ENCODE results near the gene PRR11. TPM values are rescaled to one million over a fixed set of nuclear protein-coding genes. Genes with fewer than 3 reads are reported as not detected.
"Not testable (repeated sequence)": the region's sequence is repeated elsewhere in the genome, so short reads cannot be mapped to it uniquely, and the experiment has no call there.

Gene PRR11
- total and polyA plus RNA-seq, 5 donors: 0.38 to 2.3 (median 1.7) TPM

DNA sequence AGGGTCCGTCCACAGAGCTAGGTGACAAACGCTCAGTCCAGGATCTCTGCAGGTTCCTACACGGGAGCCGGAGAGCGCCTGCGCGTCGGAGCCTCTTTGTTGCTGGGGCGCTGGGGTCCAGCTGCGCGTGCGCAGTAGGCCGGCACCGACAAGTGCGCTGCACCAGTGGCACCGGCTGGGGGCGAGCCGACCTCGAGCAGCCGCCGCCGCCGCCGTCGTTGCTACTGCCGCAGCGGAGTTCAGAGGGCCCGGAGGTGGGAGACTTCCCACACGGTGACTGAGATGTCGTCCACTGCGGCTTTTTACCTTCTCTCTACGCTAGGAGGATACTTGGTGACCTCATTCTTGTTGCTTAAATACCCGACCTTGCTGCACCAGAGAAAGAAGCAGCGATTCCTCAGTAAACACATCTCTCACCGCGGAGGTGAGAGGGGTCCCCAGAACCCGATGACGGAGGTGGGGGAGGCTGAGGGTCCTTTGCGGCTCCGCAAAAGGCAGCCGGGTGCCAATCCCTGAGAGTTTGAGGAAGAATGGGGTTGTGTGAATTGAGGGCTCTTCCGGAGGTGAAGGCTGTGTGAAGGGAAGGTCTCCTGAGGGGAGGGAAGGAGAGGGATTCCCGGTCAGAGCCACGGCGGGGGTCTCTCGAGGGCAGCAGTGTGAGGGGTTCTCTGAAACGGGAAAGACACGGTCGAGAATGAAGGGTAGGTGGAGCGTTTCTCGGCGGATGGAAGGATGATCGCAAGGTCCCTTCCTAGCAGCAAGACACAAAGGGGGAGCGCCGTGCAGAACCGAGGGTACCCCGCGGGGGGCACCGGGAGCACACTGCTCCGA, 65.0 kb downstream of the PRR11 start, which contains the start of gene GDPD1:
Gene GDPD1 (plus strand): TSS at position 184 of the 831 bp plus-strand sequence. CDS start 99 bp downstream, at position 283.
- H3K4me3 ChIP-seq (ENCODE audit: low read length): peak within 1 kb of the TSS; percentile 63
- no peaks in the 10 kb centered on the region for H3K27me3 ChIP-seq (ENCODE audit: control insufficient read depth, insufficient read depth)
- H3K9me3 ChIP-seq (ENCODE audit: control insufficient read depth, low read length): no peaks in the 10 kb centered on the region
- DNase-seq: peak; percentile 97 to 99 (median 99)
- under 1% methylated on average over 60 of the region's 60 CpGs for WGBS
- no peaks in the 10 kb centered on the region for H3K4me1 ChIP-seq (ENCODE audit: control insufficient read depth, insufficient read depth, low read length)
- intact Hi-C loops (cut with DNase I): no loop called here
- H3K27ac ChIP-seq (ENCODE audit: low read length): peak within 1 kb of the TSS; percentile 1
- peak; percentile 98 to 99 for ATAC-seq

- intact Hi-C loops (cut with DNase I): no loop called here
- no peaks in the 10 kb centered on the region for H3K9me3 ChIP-seq (ENCODE audit: control insufficient read depth, low read length)
- peak overlapping the region; percentile 63 for H3K4me3 ChIP-seq (ENCODE audit: low read length)
- no peaks in the 10 kb centered on the region for H3K27me3 ChIP-seq (ENCODE audit: control insufficient read depth, insufficient read depth)
- 9% methylated on average over 17 of the region's 17 CpGs for WGBS
- DNase-seq (no peak), ATAC-seq (no peak)
- H3K4me1 ChIP-seq (ENCODE audit: control insufficient read depth, insufficient read depth, low read length): no peaks in the 10 kb centered on the region
- no peak overlapping the region for H3K27ac ChIP-seq (ENCODE audit: low read length)
Measured at GRCh38 chr17:59221159-59221847, 65.8 kb downstream of the PRR11 start.

- no peak overlapping the region for H3K27ac ChIP-seq (ENCODE audit: low read length)
- no peak overlapping the region for H3K4me3 ChIP-seq (ENCODE audit: low read length)
Measured at GRCh38 chr17:59223813-59224212, 68.3 kb downstream of the PRR11 start.

GRCh38 chr17:59228588-59228987, 73.0 kb downstream of the PRR11 start:
- DNase-seq; intact Hi-C loops (cut with DNase I); H3K27ac ChIP-seq (ENCODE audit: low read length); H3K9me3 ChIP-seq (ENCODE audit: control insufficient read depth, low read length); ATAC-seq; H3K27me3 ChIP-seq (ENCODE audit: control insufficient read depth, insufficient read depth); H3K4me1 ChIP-seq (ENCODE audit: control insufficient read depth, insufficient read depth, low read length); H3K4me3 ChIP-seq (ENCODE audit: low read length): not testable (repeated sequence)
- WGBS: 100% methylated on average over 1 of the region's 1 CpG

More at GRCh38 chr17:59223813-59224212, 68.3 kb downstream of the PRR11 start:
- intact Hi-C loops (cut with DNase I): no loop called here
- Histone ChIP-seq H3K4me1 (ENCODE audit: control insufficient read depth, insufficient read depth, low read length) (no peaks in the 10 kb centered on the region), H3K27me3 (ENCODE audit: control insufficient read depth, insufficient read depth) (no peaks in the 10 kb centered on the region), H3K9me3 (ENCODE audit: control insufficient read depth, low read length) (no peaks in the 10 kb centered on the region)
- 96% methylated on average over 7 of the region's 7 CpGs for WGBS
- DNase-seq: no peak
- ATAC-seq: no peak

DNA sequence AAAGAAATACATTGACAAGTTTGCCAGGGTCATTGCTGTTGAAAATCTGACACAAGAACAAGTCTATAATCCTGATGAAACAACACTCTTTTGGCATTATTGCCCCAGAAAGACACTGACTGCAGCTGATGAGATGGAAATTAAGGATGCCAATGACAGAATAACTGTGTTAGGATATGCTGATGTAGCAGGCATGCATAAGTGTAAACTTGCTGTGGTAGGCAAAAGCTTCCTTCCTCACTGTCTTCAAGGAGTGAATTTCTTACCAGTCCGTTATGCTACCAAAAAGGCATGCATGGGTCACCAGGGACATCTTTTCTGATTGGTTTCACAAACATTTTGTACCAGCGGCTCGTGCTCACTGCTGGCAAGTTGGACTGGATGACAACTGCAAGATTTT, 75.2 kb downstream of the PRR11 start:
- DNase-seq (no peak), ATAC-seq (no peak)
- Histone ChIP-seq H3K27ac (ENCODE audit: low read length) (no peak overlapping the region), H3K4me3 (ENCODE audit: low read length) (no peak overlapping the region), H3K4me1 (ENCODE audit: control insufficient read depth, insufficient read depth, low read length) (no peaks in the 10 kb centered on the region), H3K9me3 (ENCODE audit: control insufficient read depth, low read length) (no peaks in the 10 kb centered on the region), H3K27me3 (ENCODE audit: control insufficient read depth, insufficient read depth) (no peaks in the 10 kb centered on the region)
- intact Hi-C loops (cut with DNase I): no loop called here
- 76% methylated on average over 3 of the region's 3 CpGs for WGBS

- ATAC-seq: no peak
Measured at GRCh38 chr17:59234631-59235030, 79.1 kb downstream of the PRR11 start.

GRCh38 chr17:59238906-59239305, 83.4 kb downstream of the PRR11 start:
- H3K9me3 ChIP-seq (ENCODE audit: control insufficient read depth, low read length): no peaks in the 10 kb centered on the region
- WGBS: 90% methylated on average over 2 of the region's 2 CpGs
- no peaks in the 10 kb centered on the region for H3K4me1 ChIP-seq (ENCODE audit: control insufficient read depth, insufficient read depth, low read length)
- no peak overlapping the region for H3K4me3 ChIP-seq (ENCODE audit: low read length)
- no peaks in the 10 kb centered on the region for H3K27me3 ChIP-seq (ENCODE audit: control insufficient read depth, insufficient read depth)
- DNase-seq (no peak), ATAC-seq (no peak)
- intact Hi-C loops (cut with DNase I): no loop called here
- H3K27ac ChIP-seq (ENCODE audit: low read length): no peak overlapping the region

More at GRCh38 chr17:59234631-59235030, 79.1 kb downstream of the PRR11 start:
- no peak overlapping the region for H3K27ac ChIP-seq (ENCODE audit: low read length)
- no peak overlapping the region for H3K4me3 ChIP-seq (ENCODE audit: low read length)
- intact Hi-C loops (cut with DNase I): no loop called here
- no peaks in the 10 kb centered on the region for H3K27me3 ChIP-seq (ENCODE audit: control insufficient read depth, insufficient read depth)
- no peaks in the 10 kb centered on the region for H3K9me3 ChIP-seq (ENCODE audit: control insufficient read depth, low read length)
- DNase-seq: no peak
- no peaks in the 10 kb centered on the region for H3K4me1 ChIP-seq (ENCODE audit: control insufficient read depth, insufficient read depth, low read length)

- intact Hi-C loops (cut with DNase I): no loop called here
- 86% methylated on average over 6 of the region's 6 CpGs for WGBS
- no peak overlapping the region for H3K4me3 ChIP-seq (ENCODE audit: low read length)
- DNase-seq (no peak), ATAC-seq (no peak)
- no peaks in the 10 kb centered on the region for H3K9me3 ChIP-seq (ENCODE audit: control insufficient read depth, low read length)
- no peaks in the 10 kb centered on the region for H3K27me3 ChIP-seq (ENCODE audit: control insufficient read depth, insufficient read depth)
- no peaks in the 10 kb centered on the region for H3K4me1 ChIP-seq (ENCODE audit: control insufficient read depth, insufficient read depth, low read length)
- no peak overlapping the region for H3K27ac ChIP-seq (ENCODE audit: low read length)
Measured at GRCh38 chr17:59244081-59244480, 88.5 kb downstream of the PRR11 start.

Small RNA genes lying within 50 kb of the gene (microRNA-seq; reads per million reads assigned to microRNA genes)
- gene MIR301A: 86.6 to 263 reads per million in 2 donors
- 1,192 to 2,039 reads per million in 2 donors for gene MIR454

Other genes starting within 250 kb of the PRR11 start
- gene TRIM37, start 48.9 kb upstream of the PRR11 start, total RNA-seq: 10 to 100 TPM; 17.0 to 18.0 (median 17.9) TPM
- gene TRIM37, start 48.9 kb upstream of the PRR11 start, polyA plus RNA-seq: 6.5 TPM
- 10 to 100 TPM; 29.9 to 44.5 (median 31.9) TPM for gene SKA2, start 560 bp upstream of the PRR11 start, total RNA-seq
- 38.0 TPM for gene SKA2, start 560 bp upstream of the PRR11 start, polyA plus RNA-seq
- 10 to 100 TPM in 2 of 4 donors, 1 to 10 TPM in 2; 9.2 to 11.5 (median 10.1) TPM for gene SMG8, start 54.3 kb downstream of the PRR11 start, total RNA-seq
- 4.9 TPM for gene SMG8, start 54.3 kb downstream of the PRR11 start, polyA plus RNA-seq
- gene GDPD1, start 64.8 kb downstream of the PRR11 start, total RNA-seq: 1 to 10 TPM; 2.7 to 5.2 (median 3.2) TPM
- gene GDPD1, start 64.8 kb downstream of the PRR11 start, polyA plus RNA-seq: 2.4 TPM
- gene YPEL2, start 175.9 kb downstream of the PRR11 start, total RNA-seq: 10 to 100 TPM; 14.5 to 33.9 (median 23.2) TPM
- gene YPEL2, start 175.9 kb downstream of the PRR11 start, polyA plus RNA-seq: 12.5 TPM